Measurements from ENCODE around the gene MSRB3.

The MSRB3 gene

DNA sequence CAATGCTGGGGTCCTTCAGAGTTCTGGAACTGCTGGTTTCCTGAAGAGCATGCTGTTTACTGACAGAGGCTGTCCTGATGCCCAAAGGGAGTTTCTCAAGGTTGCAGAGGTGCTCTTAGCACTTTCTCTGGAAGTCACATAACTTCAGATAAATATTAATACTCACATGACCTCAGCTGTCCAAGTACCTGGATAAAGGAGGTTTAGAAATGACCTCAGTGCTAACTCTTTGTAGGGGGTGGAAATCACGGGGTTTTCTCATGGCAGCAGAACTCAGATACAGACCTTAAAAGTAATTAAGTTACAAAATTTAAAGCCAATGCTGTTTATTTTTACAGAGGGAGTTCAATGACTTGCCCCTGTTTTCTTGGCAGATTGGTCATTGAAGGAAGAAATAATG, 225.9 kb downstream of the MSRB3 start:
- no peaks in the 10 kb centered on the region for H3K9me3 ChIP-seq (ENCODE audit: control insufficient read depth, insufficient read depth, low read length)
- H3K36me3 ChIP-seq (ENCODE audit: insufficient read depth, low read length), result no peaks in the 10 kb centered on the region
- H3K4me1 ChIP-seq (ENCODE audit: insufficient read depth, low read length), result no peaks in the 10 kb centered on the region
- H3K9ac ChIP-seq (ENCODE audit: low read depth, low read length), result no peak overlapping the region

DNA sequence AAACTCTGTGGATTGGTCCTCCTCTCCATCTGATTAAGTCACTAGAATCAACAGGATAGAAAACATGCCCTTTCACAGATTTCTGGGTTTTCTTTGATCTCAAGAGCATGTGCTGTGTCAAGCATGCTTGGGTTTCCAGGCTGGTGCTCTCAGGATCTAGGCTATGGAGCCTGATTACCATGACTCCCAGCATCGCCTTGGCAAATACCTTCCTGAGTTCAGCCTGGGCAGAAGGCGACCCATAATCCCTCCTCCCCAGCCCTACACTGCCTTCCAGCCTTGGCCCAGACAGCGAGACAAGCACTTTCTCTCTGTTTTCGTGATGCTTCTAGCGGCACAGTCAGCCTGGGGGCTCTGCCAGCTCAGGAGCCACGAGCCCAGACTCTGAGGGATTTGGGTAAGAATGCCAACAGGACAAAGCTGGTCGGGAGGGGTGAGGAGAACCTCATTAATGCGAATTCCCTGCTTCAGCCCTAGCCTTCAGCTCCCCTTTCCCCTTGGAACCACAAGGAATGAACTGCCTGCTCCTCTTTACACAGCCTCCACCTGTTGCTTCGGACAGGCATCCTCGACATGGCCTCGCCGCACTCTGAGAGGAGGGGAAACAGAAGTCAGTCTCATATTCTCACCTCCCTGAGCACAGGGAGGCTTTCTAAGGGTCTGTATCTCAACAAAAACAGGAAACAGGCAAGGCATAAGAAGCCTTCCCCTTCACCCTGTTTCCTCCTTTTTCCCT, 227.1 kb downstream of the MSRB3 start:
- no peaks in the 10 kb centered on the region for H3K9me3 ChIP-seq (ENCODE audit: control insufficient read depth, insufficient read depth, low read length)
- no peak overlapping the region for H3K9ac ChIP-seq (ENCODE audit: low read depth, low read length)
- H3K36me3 ChIP-seq (ENCODE audit: insufficient read depth, low read length), result no peaks in the 10 kb centered on the region
- H3K4me1 ChIP-seq (ENCODE audit: insufficient read depth, low read length), result peaks cover 6% of the 10 kb centered on the region

DNA sequence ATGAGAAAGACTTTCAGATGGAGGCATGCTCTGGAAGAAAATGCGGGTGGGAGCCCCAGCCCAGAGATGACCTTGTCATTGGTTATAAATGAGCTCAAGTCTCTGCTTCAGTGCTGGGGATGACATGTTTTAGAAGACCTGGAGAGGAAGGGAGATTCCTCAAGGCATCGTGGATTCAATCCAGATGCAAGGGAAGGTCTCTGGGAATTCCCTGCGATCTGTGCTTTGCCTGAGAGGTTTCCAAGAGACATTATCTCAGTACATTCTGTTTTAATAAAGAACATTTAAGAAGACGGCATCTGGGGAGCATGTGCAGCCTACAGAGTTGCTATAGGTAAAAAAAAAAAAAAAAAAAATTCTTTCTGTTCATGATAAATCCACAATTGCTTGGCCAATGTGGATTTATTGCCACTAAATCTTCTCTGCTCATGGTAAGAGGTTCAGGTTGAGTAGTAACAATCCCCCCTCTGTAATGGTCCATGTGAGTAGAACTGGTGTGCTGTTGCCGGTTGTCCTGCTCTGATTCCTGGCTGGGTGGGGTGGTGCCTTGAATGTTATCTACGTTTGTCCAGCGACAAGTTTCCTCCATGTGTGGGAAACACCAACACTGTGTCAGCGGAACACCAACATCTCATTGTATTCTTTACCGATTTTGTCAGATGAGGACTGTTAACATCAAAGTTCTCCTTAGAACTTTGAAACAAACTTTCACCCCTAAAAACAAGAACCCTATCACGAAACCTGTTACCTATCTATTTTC, 230.0 kb downstream of the MSRB3 start:
- Histone ChIP-seq H3K4me1 (ENCODE audit: insufficient read depth, low read length) (peaks cover 11% of the 10 kb centered on the region), H3K9me3 (ENCODE audit: control insufficient read depth, insufficient read depth, low read length) (no peaks in the 10 kb centered on the region), H3K9ac (ENCODE audit: low read depth, low read length) (no peak overlapping the region), H3K36me3 (ENCODE audit: insufficient read depth, low read length) (no peaks in the 10 kb centered on the region)

DNA sequence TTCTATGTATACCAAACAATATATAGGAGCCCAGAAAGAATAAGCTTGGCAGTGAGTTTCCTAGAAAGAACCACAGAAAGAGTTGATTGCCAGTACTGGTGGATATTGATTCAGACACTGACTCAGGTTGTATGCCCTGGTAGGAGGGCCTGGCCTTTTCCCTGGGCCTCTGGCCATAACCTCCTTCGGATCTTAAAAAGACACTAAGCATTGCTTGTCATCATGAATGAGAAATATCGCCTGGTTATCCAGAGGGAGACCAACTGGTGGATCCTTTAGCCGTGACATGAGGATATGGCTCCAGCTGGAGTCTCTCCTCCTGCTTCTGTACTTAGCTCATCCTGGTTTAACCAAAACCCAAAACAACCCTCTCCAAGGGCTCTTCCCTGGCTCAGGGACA, 231.5 kb downstream of the MSRB3 start:
- Histone ChIP-seq H3K36me3 (ENCODE audit: insufficient read depth, low read length) (no peaks in the 10 kb centered on the region), H3K9ac (ENCODE audit: low read depth, low read length) (no peak overlapping the region), H3K9me3 (ENCODE audit: control insufficient read depth, insufficient read depth, low read length) (no peaks in the 10 kb centered on the region), H3K4me1 (ENCODE audit: insufficient read depth, low read length) (peaks cover 11% of the 10 kb centered on the region)

DNA sequence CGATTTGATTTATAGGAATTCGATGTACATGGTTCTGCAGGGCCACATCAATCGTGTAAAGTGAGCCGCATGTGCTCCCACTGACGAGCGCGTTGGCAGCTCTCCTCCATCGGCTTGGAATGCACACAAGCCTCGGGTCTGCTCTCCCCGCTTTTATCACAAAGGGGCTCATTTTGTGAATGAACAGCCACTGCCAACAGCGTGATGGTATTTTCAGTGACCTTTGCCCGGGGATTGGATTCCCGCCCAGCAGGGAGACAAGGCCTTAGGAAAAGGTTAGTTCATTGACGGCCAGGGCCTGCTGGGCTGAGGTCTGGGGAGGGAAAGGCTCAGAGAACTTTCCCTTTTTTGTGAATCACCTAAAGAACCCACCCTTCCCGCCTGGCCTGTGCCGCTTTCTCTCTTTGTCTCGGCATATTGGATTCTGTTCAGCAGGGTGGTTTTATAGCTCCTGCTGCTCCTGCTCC, 232.1 kb downstream of the MSRB3 start:
- no peak overlapping the region for H3K9ac ChIP-seq (ENCODE audit: low read depth, low read length)
- no peaks in the 10 kb centered on the region for H3K36me3 ChIP-seq (ENCODE audit: insufficient read depth, low read length)
- H3K4me1 ChIP-seq (ENCODE audit: insufficient read depth, low read length), result peaks cover 11% of the 10 kb centered on the region
- no peaks in the 10 kb centered on the region for H3K9me3 ChIP-seq (ENCODE audit: control insufficient read depth, insufficient read depth, low read length)

DNA sequence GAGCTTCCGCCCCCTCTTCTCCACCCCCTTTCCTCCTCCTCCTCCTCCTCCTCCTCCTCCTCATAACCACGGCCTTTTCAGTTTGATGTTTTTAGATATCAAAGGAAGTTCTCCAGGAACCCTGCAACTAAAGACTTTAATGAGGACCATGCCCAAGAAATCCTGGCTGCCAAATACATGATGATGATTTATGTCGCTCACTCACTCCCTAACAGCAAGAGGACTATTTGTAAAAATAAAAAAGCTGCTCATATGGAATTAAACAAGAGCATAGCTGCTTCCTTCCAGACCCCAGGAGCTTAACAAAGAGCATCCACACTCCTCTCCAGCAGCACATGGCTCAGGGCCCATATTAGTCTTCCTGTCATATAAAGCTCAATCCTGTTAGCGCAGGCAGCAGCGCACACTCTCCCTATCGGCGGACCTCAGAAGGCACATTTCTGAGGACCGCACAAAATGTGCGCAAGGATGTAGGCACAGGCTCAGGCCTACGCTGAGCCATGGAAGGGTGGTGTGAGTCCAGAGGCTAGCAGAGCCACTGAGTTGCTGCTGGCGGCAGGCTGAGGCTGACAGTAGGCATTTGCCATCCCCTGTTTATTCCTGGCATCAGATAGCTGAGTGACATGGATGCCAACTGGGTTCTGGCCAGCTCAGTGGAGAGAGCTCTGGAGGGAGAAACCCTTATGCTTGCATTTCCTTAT, 232.8 kb downstream of the MSRB3 start:
- H3K9me3 ChIP-seq (ENCODE audit: control insufficient read depth, insufficient read depth, low read length), result no peaks in the 10 kb centered on the region
- no peak overlapping the region for H3K9ac ChIP-seq (ENCODE audit: low read depth, low read length)

DNA sequence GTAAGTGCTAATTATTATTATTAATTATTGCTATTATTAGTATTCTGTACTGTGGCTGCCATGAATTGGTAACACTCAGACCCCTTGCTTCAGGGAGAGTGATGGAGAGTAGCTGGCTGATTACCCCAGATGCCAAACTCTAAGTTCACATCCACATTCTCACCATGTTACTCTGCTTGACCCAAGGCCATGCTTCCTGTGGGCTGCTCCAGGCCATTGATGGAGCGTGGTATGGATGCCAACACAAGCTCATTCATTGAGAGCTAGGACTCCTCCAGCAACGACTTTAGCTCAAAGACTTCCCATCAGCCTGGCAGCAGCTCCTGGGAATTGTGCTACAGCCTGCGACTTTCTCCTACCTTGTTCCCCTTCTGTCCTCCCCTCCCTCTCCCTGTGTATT, 233.4 kb downstream of the MSRB3 start:
- Histone ChIP-seq H3K9ac (ENCODE audit: low read depth, low read length) (no peak overlapping the region), H3K9me3 (ENCODE audit: control insufficient read depth, insufficient read depth, low read length) (no peaks in the 10 kb centered on the region), H3K4me1 (ENCODE audit: insufficient read depth, low read length) (peaks cover 11% of the 10 kb centered on the region), H3K36me3 (ENCODE audit: insufficient read depth, low read length) (no peaks in the 10 kb centered on the region)

More for the DNA sequence above, 232.8 kb downstream of the MSRB3 start:
- Histone ChIP-seq H3K36me3 (ENCODE audit: insufficient read depth, low read length) (no peaks in the 10 kb centered on the region), H3K4me1 (ENCODE audit: insufficient read depth, low read length) (peaks cover 11% of the 10 kb centered on the region)

Data from ES-I3 (cell line).